Tibial nerve (tissue), 4 donors: Measurements from ENCODE around the gene PLA2G2D.

Source experiments
- CTCF ChIP-seq, 5 experiments: fragments of 200-600 bp in 3 of 5; fragments of 450-650 bp in 2 of 5; sonication (generic) in 3 of 5; IDR thresholded peaks; one replicate each; pipeline ENCODE4 v1.5.1; 2016 to 2019; ENCODE audit warnings: antibody characterized with exemption in 5 of 5, mild to moderate bottlenecking in 3 of 5, moderate library complexity in 2 of 5
- EP300 ChIP-seq, 2 donors: sonication (generic); formaldehyde crosslinking; IDR thresholded peaks; one replicate each; pipeline ENCODE4 v1.6.1; 2017; ENCODE audit warnings: antibody characterized with exemption in 2 of 2, mild to moderate bottlenecking in 1 of 2

- TF ChIP-seq CTCF (IDR thresholded peaks at IDR 0.05) (no peak), EP300 (IDR thresholded peaks at IDR 0.05) (no peak)
Measured at GRCh38 chr1:20123722-20124455, 4.6 kb upstream of the PLA2G2D start.
